NCI-H748 (cell line): ENCODE results near the gene ENOX1.
A peak's percentile ranks its signal among the peaks of the same experiment; 100 is the strongest.

ENCODE experiments used
- DNase-seq: peaks from one replicate; lab custom pipeline; 2025; ENCODE audit not compliant: unreplicated experiment; lab: John Stamatoyannopoulos, UW

Gene ENOX1

DNA sequence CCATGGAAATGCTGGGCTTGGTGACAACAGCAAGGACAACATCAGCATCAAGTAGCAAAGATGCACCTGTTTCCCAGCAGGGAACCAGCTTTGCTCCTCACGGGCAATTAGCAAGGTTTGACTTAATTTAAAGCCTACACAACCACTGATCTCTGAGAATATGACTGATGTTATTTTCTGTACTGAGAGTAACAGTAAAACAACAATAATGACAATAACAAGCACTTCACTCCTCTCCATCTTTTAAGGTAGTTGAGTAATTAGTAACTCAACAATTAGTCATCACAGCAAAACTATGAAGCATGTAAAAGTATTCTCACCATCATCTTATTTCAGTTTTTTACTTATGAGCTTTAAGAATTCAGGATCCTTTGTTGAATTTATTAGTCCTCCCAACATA lies 37.3 kb downstream of the ENOX1 start:
- DNase-seq, result peak; percentile 71

DNA sequence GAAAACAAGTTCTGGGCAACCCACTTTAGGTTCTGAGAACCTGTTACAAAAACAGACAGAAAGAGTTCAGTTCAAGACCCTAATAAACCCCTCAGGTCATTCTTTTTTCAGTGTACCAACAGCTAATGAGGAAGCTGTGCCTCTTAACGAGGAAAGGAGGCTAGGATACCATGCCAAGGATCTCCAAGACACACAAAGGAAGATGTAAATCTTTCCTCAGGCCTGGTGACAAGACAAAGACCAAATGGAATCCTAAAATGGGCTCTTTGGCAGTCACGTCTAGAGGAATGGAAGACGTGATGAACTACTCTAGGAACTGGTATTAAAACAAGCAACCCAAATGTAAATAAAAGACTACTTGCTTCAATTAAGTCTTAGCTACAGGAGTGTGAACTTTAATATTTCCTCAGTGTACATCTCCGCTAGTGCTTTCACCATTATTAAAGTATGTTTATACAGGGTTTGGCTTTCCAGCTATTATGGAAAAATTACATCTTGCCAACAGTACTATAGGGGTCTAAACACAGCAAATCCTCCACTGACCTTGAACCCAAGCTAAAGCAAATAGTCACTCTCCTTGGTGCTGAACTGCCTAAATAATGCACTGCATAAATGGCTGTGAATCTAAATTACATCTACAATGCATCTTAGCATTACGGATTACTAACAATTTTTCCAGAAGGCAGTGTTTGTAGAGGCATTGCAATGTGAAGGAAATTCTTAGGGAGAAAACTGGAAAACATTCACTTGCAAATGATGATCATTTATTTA lies 42.3 kb downstream of the ENOX1 start:
- DNase-seq, result no peak

DNA sequence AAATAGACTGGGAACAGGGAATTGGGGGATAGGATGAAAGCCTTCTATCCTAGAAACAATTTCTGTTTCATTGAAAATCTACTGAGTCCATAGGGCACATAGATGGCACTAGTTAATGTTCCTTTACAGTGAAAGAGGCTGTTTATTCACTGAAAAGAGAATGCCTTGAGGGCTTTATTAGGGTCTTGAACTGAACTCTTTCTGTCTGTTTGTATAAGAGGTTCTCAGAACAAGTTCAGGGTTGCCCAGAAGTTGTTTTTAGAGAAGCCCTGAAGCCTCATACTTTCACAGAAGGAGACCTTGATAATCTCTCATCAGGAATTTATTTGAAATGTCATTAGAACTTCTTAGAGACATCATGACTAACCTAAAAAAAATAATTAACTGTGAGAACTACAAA lies 43.9 kb downstream of the ENOX1 start:
- DNase-seq, result no peak

DNA sequence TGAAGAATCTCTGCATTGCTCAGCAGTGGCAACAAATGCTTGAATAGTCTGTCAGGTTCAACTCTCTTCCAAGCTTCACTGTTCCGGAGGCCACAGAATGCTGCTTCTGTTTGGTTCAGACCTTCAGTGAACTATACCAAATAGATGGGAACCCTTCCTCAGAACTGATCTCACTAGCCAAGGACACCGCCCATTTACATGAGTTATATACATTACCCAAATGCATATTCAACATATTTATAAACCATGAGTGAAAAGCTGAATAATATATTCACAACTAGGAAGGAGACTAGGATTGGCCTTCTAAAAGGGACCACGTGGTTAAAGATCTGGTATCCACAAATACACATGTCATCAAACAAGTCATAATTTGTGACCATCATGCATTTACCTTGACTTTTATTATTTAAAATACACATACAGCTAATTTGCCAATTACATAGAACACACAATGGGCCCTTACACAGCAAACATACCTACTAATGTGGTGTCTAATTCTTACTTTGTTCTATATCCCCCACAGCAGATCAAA lies 49.3 kb downstream of the ENOX1 start:
- no peak for DNase-seq

DNA sequence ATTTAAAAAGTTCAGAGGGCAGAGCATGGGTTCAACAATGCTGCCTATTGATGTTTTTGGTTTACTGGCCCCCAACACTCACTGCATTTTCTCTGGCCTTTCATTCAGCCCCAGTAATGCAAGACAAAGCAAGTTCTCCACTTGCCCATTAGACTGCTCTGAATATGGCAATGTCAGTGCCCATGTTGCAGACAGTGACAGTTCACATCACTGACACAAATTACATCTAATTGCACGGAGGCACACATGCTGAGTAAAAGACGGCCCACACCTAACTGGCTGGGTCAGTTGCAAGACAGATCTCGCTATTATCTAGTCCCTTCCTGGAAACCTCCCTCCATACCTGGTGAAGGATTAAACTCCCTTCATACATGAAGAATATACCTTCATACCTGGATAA lies 54.0 kb downstream of the ENOX1 start:
- DNase-seq, result peak; percentile 47

DNA sequence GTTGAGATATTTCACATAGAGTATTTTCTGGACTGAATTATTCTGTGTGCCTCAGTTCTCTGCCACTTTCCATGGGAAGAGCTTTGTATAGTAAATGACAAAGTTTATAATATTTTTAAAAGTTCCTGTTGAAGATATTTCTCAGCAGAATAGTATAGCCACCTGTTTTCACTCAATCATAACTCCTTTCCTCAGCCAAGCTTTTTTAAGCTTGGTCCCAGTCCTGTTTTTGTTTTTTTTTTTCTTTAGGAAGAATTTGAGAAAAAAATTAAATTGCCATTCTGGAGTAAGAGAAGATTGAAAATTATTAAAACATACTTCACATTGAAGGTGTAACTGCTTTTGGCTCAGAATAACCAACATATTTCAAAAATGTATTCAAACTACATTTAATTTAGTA lies 55.5 kb downstream of the ENOX1 start:
- no peak for DNase-seq

DNA sequence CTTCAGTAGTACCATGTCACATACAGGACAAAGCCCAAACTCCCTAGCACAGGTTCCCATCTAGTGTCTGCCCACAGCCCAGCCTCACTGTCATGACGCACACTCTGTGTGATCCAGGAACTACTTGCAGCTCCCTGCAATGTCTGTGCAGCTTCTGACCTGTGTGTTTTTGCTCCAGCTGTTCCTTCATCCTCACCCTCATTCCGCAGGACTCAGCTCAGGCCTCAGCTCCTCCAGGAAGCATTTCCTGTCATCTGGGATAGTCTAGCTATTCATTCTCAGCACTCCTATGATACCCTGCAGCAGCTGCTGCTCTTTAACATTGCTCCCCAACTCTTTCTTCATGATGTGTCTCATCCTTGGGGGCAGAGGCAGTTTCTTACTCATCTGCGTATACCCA lies 56.1 kb downstream of the ENOX1 start:
- DNase-seq, result no peak

- no peak for DNase-seq
These were observed 58.4 kb downstream of the ENOX1 start for GRCh38 chr13:43728421-43728820.

- no peak for DNase-seq
These were observed 58.9 kb downstream of the ENOX1 start for GRCh38 chr13:43727856-43728255.

DNA sequence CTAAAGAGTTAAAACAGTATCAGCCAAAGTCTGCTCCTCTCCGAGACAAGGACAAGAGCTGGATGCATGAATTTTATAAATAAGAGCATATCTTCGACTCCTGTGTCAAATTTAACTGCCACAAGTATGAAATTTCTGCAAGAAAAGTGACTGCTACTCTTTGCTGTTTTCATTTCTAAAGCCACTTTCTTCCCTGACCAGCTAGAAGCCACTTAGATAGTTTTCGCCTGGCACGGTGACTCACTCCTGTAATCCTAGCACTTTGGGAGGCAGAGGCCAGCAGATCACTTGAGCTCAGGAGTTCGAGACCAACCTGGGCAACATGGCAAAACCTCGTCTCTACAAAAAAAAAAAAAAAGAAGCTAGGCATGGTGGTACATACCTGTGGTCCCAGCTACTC lies 61.3 kb downstream of the ENOX1 start:
- DNase-seq, result no peak

GRCh38 chr13:43720780-43721397 lies 65.9 kb downstream of the ENOX1 start:
- no peak for DNase-seq

DNA sequence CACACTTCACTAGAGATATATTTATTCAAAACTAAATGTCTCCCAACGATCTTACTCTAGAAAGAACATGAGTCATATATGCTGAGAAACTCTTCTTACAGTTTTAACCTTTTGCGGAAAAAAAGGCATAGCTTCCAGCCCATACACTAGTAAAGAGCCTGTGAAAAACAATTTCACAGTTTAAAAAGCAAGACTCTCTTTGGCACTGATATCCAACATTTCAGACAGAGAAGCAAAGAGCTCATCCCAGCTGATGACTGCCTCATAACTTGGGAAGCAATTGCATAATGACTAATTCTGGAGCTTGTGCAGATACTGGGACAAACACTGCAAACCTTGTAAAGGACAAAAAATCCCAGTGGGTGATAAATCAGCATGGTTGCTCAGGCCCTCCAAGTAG lies 88.0 kb downstream of the ENOX1 start:
- no peak for DNase-seq

DNA sequence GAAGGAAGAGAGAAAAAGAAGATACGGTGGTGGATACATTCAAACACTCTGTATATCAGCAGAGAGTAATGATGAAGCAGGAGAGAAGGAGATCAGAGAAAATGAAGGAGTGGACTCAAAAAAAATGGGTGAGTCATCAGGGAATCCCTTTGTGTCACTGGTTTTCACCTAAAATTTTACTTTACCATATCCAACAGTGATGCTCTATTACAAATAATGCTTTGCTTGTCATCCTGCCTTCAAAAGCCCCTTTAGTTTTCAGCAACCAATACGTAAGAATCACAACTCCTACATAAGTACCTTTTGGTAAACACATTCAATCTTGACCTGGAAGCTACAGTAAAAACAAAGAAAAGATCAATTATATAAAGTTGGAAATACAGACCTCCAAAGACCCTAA lies 88.8 kb downstream of the ENOX1 start:
- no peak for DNase-seq

DNA sequence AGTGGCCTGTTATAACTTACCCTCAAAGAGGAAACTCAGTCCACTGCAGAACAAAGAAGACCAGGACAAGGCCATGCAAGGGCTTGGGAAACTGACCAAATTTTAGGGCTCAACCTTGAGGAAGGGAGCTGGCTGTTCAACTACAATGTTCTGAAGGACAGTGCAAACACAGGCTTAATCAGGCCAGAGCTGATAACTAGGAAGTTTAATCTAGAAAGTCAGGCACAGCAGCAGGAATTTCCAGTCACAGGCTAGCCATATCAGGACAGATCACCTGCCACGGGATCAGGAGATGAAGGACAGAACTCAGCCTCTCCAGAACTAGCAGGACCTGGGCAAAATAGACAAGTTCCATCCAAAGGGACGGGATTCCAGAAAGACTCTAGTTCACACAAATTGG lies 89.4 kb downstream of the ENOX1 start:
- no peak for DNase-seq

DNA sequence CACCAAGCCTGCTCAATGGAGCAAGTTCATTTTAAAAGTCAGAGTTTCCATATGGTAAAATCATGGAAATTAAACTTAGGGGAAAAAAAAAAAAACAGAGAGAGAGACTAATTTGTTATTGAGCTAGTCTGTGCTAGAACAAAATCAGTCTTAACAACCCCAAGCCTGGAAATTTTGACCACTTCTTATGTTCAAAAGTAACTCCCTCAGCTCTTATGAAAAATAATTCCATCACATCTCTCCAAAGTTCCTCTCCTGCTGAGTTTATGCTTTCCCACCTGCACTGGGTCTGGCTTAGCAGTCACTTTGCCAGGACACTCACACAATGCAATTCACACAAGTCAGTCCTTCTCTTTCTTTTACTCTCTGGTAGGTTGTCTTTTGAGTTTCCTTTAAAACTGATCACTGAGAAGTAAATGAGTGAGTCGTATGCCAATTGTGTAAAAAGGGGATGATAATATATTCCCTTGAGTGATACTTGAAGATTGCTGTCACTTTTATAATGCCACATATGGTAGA lies 92.6 kb downstream of the ENOX1 start:
- DNase-seq, result no peak

DNA sequence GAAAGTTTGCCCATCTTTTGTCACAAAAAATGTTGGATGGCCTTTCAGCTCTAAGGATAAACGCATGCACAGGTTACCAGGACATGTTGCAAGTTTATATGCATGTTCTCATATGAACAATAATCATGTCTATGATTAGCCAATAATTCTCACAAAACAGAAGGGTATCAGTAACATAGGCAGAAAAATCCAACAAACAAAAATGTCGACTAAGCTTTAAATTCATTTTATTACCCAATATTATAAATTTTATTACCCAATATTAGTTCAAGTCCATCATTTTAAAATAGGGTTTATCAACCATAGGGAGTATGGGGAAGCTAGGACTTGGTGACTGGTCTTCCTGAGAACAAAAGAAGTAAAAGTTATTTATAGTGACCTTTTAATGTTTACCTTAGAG lies 93.1 kb downstream of the ENOX1 start:
- no peak for DNase-seq

- no peak for DNase-seq
These were observed 98.4 kb downstream of the ENOX1 start for GRCh38 chr13:43688227-43688907.

DNA sequence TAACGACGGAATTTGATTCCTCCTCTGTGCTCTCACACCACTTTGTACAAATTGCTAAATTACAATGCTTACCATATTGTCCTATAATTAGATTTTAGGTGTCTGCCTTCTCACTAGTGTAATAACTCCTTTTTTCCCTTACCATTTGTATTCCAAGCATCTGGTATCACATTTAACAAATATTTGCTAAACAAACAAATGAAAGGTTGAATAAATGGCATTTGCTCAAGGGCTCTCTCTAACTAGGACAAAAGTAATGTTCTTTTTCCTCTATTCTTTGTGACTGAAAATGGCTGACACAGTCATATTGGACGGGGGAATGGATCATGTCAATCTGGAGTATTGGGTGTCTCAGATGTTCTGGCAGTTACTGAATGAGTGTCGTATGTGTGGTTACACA lies 99.7 kb downstream of the ENOX1 start:
- peak; percentile 43 for DNase-seq

GRCh38 chr13:43686557-43686956 lies 100.2 kb downstream of the ENOX1 start:
- DNase-seq, result peak; percentile 41

GRCh38 chr13:43684963-43685725 lies 101.6 kb downstream of the ENOX1 start:
- DNase-seq, result no peak

- no peak for DNase-seq
These were observed 104.1 kb downstream of the ENOX1 start for GRCh38 chr13:43682701-43683100.
